G401 (cell line): ENCODE data around the gene SLC16A8. TPM values are rescaled to one million over a fixed set of nuclear protein-coding genes. Genes with fewer than 3 reads are reported as not detected.
A peak's percentile ranks its signal among the peaks of the same experiment; 100 is the strongest.

Experiments used
- DNase-seq: peaks from one replicate; pipeline ENCODE4 v3.0.0-alpha.2; 2015; ENCODE audit warnings: low spot score
- in situ Hi-C: cut with HindIII; loops from 2 replicates; pipeline ENCODE4 v1.10.0; 2016; ENCODE audit warnings: low sequenced_read_pairs, mixed read lengths
- total RNA-seq: library from RNA; depleted of rRNA; stranded (reverse); fragments of >200 nt; shearing (Covaris generic); gene quantifications from 2 replicates; pipeline ENCODE4 v1.2.3, GENCODE V29; 2014

The SLC16A8 gene
- total RNA-seq, 1 experiment from 2014 or later = not detected

DNA sequence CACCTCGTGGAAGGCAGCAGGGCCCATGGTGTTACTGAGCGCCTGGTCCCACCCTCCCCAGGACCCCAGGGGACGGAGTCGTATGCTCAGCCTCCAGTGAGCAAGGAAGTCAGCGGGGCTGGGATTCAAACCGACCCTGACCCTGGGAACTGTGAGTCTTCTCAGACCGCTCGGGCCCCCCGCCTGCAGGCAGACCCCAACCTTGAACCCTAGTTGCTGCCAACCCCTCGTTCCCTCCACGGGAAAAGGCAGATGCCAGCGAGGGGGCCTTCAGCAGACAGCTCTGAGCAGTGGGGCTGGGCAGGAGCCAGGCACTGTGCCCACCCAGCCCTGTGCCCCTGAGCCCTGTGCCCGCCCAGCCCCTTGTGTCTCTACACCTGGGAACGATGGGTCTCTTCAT lies 6.4 kb downstream of the SLC16A8 start:
- DNase-seq = no peak
- in situ Hi-C loops = no loop called here

DNA sequence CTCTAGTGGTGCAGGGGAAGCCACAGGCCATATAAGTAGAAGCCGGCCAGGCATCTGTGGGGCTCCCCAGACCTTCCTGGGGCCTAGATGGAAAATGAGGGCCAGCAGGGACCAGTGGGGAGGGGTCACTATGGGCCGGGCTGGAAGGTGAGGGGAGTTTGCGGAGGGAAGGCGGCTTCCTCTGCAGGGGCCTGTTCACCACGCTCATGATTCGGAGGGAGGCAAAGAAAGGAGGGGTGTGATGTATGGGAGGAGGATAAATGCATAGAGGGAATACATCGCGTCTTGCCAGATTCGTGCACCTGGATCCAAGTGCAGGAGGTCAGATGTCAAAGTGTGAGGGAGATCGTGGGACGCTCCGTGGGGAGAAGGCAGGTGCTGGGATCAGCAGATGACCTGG lies 6.9 kb downstream of the SLC16A8 start:
- in situ Hi-C loops = no loop called here
- no peak for DNase-seq

DNA sequence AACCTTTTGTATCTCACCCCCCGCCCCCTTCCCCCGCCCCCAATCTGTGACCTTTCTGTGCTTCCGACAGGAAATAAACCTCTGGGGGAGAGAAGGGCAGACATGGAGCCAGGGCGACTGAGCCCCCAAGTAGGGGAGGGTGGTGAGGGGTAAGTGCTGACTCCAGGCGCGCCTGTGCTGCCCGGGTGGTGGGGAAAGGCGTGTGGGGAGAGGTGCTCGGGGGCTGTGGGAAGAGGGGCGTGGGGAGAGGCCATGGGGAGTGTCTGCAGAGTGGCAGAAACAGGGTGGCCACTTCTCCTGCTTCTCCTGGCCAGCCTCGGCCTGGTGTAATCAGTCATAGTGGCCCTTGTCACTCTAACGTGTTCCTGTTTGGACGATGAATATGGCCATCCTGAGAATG lies 8.0 kb downstream of the SLC16A8 start:
- in situ Hi-C loops = no loop called here
- DNase-seq = no peak

DNA sequence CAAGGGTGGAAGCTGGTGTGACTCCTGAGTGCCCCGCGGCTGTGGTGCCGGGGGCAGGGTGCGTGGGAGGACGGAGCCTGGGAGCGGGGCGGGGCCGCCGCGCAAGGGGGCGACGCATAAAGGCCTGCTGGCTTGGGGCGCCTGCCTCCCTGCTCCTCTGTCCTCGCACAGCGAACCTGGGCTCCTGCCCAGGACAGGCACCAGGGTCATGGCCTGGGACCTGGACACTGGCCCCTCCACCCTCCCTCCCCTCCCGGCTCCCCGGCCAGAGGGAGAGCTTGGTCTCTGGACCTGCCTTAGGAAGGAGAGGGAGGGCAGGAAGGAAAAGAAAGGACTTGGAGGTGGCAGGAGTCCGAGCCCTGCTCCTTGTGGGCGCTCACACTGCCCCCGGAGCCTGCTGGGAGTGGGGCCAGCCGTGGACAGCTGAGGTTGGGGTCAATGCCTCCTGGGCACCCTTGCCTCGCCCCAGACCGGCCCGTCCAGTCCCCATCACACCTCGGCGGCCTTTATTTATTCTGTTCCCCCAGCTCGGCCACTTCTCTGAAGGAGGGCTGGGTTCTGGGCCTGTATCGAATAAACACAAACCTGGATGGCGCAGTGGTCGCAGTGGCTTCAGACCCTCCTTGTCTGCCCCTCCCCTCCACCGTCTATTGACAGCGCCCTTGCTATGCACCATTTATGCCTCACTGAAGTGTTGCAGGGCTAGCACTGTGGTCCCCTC lies 8.7 kb downstream of the SLC16A8 start:
- in situ Hi-C loops = no loop called here
- DNase-seq = no peak

DNA sequence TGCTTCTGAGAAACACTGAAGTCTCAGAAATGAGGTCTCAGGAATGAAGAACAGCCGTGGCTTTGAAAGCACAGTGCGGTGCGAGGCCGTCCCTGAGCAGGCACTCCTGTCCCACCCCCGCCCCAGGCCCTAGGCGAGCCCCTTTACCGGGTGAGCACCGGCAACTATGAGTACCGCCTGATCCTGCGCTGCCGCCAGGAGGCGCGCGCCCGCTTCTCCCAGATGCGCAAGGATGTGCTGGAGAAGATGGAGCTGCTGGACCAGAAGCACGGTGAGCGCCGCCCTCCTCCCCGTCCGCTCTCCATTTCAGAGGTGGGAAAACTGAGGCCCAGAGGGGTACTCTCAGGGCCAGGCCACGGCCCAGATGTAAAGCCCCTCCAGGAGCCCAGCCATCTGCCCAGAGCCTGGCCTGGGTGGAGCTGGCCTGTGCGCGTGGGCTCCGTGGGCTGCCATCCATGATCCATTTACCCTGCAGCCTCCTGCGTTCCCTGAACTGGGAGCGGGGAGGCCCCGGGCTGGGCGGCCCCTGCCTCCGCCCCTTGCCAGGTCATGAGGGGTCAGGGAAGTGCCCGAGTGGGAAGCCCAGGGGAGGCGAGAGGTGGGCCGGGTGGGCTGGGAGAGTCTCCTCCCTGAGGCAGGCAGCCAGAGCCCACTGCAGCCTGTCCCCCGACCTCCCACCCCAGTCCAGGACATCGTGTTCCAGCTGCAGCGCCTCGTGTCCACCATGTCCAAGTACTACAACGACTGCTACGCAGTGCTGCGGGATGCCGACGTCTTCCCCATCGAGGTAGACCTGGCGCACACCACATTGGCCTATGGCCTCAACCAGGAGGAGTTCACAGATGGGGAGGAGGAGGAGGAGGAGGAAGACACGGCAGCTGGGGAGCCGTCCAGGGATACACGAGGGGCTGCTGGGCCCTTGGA lies 9.5 kb downstream of the SLC16A8 start:
- DNase-seq = no peak
- in situ Hi-C loops = no loop called here

DNA sequence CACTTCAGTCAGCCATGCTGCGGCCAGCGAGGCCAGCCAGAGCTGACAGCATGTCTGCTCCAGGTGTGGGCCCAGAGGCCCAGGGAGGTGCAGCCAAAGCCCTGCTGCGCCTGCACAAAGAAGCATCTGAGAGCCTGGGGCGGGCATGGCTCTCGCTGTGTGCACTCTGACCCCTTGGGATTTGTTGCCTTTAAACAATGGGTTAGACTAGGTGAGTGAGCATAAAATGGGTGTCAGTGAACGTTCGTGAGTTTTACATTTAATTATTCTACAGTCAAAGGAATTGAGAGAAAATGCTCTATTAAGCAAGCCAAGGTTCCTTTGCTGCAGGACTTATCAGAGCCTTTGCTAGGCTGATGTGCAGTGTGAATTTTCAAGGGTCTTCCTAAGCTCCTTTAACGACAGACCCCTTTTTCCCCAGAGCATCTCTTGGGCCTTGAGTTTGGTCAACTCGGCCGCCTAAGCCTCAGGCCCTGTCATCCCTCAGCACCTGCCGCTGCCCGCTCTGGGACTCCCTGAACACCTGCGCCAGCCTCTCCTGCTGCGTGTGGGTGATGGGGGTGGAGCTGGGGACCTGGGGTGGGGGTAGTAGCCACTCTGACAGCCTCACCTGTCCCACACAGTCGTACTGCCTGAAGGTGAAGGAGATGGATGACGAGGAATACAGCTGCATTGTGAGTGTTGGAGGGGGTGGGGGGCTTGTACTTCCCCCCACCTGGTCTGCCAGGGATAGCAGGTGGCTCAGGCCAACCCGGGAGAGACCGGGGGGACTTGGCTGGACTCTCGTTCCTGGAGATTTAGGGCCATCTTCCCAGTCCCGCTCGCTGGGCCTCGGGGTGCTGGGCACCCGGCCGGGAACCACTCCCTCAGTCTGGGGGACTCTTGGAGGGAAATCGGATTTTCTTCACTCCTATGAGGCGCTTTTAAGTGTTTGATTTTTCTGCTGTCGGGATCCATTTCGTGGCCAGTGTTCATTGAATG lies 10.5 kb downstream of the SLC16A8 start:
- in situ Hi-C loops = no loop called here
- DNase-seq = no peak

DNA sequence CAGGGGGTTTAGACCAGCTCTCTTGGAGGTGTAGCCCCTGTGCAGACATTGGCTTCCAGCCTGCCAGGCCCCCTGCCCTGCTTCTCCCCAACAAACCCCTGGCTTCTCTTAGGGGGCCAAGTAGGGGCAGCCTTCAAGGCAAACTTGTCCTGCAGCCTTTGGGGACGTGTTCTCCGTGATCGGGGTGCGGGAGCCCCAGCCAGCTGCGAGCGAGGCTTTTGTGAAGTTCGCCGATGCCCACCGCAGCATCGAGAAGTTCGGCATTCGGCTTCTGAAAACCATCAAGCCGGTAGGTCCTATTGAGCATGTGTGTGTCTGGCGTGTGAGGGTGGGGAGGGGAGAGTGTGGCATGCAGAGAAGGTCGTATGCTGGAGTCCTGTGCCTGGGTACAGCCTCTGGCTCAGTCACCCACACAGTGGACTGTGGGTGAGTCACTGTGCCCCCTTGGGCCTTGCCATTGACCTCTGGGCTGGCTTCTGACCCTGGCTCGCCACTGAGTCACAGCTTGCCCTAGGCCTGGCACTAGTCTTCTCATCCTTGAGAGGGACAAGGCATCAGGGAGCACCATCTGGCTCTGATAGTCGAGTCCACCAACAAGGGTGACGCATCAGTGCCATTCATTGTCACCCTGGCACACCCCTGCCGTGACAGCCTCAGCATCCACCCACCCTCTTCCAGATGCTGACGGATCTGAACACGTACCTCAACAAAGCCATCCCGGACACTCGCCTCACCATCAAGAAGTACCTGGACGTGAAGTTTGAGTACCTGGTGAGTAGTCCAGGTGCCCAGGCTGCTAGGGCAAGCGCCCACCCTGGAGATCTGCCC lies 11.4 kb downstream of the SLC16A8 start:
- in situ Hi-C loops = no loop called here
- DNase-seq = no peak

DNA sequence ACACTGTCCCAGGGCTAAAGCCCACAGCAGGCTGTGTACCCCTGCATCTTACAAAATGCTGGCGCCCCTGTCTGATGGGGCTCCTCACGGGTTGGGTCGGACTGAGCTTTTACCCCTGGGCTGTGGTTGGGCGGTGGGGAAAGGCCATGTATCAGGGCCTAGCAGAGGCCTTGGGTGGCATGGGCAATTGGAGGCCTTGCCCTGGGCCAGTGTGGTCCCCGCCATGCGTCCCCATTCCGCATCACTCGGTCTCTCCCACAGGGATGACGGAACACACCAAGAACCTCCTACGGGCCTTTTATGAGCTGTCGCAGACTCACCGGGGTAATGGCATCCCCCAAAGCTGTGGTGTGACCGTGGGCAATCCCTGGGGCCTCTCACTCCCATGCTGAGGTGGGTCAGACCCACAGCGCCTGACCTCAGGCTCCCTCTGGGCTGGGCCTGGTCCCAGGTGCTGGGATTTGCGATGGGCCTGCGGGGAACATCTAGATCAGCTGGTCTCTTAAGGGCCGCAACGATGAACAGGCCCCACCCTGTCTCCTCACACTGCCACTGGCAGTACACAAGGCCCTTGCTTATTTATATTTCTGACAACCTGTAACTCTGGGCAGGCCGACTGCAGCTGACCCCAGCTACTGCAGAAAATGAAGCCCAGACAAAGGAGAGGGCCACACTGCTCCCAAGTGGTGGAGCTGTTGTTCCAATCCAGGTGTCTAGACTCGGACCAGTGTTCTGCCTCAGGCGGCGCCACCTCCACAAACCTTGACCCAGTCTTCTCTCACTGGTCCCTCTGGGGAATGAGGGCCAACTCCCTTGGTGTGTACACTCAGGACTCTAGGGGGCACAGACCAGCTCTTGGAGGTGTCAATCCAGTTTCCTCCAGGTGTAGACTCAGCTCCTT lies 12.3 kb downstream of the SLC16A8 start:
- in situ Hi-C loops = no loop called here
- no peak for DNase-seq

DNA sequence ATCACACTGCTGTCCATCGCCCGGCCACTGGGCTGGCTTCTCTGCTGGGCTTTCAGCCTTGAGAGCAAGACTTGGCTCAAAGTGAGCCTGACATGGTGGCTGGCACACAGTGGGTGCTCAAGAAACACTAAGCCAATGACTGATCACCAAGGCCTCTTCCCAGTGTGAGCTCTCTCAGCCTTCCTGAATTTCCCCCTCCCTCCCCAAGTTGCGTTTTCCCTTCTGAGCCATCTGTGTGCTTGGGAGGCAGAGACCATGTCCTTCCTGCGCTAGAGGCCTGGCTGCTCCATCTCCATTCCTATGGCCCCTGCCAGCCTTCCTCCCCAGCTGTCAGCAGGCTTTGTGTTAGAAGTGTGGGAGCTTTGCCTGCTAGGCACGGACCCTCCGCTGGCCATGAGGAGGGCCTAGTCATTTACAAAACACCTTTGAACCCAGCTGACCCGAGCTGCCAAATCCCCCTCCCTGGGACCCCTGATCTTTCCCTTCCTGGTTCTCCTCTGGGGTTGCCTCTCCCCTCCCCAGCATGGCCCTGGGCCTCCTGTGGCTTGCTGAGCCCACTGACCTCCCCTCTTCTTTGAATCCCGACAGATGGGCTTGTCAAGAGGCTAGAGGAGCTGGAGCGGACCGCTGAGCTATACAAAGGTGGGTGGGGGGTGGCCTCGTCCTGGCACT lies 13.6 kb downstream of the SLC16A8 start:
- in situ Hi-C loops = no loop called here
- DNase-seq = peak; percentile 65

DNA sequence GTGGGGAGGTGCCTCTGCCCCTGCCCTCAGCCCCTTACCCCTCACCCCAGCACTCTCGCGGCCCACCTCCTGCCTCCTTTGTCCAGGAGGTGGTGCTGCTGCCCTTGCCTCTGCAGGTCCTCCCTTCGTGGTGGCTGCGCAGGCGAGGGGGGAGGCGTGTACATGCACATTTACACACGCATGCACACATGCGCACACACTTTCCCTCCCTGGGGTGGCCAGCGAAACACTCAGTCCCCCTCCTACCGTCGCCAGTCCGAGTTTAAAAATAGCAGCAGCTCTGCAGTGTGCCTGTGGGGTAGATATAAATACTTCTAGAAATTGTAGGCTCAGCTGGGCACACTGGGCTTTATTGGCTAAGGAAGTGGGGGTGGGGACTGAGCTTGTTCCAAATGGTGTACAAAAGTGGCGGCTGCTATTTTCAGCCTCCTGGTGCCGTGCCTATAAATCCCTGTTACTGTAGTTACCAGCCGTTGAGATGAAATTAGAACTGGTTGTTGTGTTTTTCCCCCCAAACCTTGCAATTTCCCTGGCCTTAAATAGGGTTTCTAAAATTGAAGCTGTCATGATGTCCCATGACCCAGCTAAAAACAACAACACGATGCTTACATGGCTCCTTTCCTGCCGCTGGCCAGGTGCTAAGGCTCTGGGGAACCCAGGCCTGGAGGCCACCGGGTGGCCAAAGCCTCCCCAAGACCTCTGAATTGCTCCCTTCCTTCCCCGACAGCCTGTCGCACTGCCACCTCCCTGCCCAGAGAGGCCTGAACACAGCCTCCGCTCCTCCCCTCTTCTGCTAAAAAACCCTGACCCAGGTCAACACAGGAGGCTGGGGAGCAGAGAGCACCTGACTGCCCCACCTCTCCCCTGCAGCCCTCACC lies 14.4 kb downstream of the SLC16A8 start:
- in situ Hi-C loops = no loop called here
- DNase-seq = peak; percentile 94

DNA sequence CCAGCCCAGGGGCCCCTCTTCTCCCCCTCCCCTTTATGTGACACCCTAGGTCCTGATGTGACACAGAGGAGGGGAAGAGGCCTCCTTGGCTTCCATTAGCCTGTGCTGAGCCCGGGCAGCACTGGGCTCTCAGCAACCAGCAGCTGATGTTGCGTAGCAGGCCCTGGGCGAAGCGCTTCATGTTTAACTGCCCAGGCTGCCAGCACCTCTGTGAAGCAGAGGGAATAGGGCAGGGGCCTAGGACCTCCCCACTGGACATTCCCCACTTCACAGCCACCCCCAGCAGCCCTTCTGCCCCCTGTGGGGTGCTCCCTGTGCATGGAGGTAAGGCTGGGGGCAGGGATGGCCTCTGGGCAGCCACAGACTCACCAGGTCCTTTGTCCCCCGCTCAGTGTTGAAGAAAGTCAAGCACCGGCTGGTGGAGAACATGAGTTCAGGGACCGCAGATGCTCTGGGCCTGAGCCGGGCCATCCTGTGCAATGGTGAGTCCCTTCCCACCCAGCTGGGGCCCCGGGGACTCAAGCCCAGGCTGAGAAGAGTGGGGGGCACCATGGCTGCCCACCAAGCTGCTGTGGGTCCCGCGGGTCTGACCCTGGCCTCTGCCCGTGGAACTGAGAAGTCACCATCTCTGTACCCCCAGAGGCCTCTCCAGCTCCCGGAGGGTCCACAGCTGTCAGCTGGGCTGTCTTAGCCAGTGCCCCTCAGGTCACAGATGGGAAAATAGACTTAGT lies 15.2 kb downstream of the SLC16A8 start:
- in situ Hi-C loops = no loop called here
- no peak for DNase-seq

DNA sequence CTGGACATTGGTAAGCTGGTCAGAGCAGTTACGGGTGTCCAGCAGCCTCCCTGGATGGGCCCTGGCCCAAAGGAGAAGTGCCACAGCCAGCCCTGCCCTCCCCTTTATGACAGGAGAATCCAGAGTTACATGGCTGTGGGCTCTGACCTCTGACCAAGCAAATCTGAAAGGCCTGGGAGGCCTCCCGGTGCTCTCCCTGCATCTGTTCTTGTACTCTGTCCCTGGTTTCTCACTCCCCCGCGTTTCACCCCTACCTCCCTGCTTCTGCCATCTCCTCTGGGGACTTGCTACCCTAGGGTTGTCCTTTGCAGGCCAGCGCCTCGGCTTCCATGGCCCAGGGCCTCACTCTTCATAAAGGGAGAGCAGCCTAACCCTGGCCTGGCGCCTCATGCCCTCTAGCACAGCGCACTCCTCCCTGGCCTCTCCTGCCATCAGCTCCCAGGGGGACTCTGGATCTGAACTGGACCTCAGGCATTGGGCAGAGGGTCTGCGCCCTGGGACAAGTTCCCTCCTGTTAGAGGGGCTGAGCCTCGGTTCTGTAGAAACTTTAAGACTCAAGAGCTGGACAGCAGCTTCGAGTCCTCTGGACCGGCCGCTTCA lies 16.1 kb downstream of the SLC16A8 start:
- DNase-seq = no peak

DNA sequence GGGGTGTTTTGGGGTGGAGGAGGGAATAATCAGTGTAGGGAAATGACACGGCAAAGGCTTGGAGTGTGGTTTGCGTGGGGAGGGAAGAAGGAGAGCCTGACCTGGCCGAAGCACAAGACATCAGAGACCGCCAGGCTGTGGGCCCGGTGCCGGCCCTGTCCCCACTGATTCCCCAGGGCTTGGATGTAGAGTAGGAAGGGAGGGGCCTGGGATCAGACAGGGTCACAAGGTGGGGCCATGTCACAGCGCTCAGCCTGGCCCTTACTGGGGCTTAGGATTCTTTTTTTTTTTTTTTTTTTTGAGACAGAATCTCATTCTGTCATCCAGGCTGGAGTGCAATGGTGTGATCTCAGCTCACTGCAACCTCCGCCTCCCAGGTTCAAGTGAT lies 17.0 kb downstream of the SLC16A8 start:
- DNase-seq = no peak
- in situ Hi-C loops = no loop called here

More for the DNA sequence above, 16.1 kb downstream of the SLC16A8 start:
- in situ Hi-C loops = no loop called here

DNA sequence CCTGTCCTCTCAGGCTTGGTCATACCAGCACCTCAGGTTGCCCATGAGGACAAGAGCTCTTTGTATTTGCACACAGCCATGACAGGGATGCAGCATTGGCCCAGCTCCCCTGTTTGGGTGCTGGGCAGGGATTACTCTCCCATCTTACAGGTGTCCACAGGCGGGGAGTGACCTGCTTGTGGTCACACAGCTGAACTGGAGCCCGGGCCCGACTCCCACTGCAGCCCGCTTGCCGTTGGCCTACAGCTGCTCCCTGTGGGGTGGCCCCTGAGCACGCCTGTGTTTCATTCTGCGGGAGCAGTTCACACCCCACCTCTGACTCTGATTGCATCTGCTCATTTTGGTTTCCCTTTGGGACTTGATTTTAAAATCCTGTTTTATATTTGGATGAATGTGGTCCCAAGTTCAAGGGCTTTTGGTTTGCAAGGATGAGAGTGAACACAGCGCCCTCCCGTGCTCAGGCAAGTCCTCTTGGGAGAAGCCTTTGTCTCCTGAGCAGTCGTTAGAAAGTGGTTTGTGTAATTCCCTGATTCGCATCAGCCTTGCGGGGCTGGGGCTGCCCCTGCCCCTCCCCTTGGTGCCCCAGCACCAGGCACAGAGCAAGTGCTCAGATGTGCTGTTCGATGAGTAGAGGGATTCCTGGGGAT lies 17.5 kb downstream of the SLC16A8 start:
- DNase-seq = no peak
- in situ Hi-C loops = no loop called here

DNA sequence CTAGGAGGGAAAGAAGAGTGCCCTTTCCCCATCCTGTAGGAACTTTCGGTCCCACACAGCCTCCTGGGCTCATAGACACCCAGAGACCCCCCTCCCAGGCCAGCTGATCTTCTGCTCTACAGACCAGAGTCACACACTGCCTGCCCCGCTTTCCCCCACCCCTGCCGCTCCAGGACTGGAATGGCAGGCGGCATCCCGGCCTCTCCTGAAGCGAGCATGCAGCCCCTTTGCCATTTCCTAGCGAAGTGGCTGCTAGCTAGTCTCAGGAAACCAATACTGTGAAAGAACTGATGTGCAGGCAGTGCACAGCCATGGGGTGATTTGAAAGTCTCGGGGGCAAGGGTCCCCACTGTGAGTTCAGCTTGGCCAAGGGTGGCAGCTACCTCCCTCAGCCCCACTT lies 18.4 kb downstream of the SLC16A8 start:
- in situ Hi-C loops = no loop called here
- DNase-seq = no peak
